ENCODE measurements around the gene FAT2.
"Not testable (repeated sequence)": the region's sequence is repeated elsewhere in the genome, so short reads cannot be mapped to it uniquely, and the experiment has no call there.

Gene FAT2

DNA sequence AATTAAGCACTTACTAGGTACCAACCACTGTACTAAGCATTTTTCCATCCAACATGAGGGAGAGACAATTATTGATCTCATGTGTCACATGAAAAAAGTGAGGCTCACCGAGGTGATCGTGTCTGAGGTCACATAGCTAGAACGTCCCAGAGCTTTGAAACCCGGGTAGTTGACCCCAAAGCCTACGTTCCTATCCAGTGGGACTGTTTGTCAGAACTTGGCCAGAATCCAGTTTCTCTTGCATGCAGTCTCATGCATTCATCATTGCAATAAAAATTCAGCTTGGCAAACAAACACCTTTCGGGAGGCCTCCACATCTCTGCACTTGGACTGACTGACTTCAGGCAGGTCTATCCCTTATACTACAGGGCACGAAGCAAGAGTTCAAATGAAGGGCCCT is 23.4 kb upstream of the FAT2 start:
- no peak for DNase-seq (ENCODE audit: low read depth in 2 of 2)

GRCh38 chr5:151612689-151613427 is 21.7 kb upstream of the FAT2 start:
- DNase-seq (ENCODE audit: low read depth in 2 of 2), result no peak

GRCh38 chr5:151611127-151611775 is 20.1 kb upstream of the FAT2 start:
- DNase-seq (ENCODE audit: low read depth in 2 of 2), result no peak

GRCh38 chr5:151608522-151608921 is 17.4 kb upstream of the FAT2 start:
- no peak for DNase-seq (ENCODE audit: low read depth in 2 of 2)

- DNase-seq (ENCODE audit: low read depth in 2 of 2), result no peak
Observed at GRCh38 chr5:151607304-151607703, 16.2 kb upstream of the FAT2 start.

DNA sequence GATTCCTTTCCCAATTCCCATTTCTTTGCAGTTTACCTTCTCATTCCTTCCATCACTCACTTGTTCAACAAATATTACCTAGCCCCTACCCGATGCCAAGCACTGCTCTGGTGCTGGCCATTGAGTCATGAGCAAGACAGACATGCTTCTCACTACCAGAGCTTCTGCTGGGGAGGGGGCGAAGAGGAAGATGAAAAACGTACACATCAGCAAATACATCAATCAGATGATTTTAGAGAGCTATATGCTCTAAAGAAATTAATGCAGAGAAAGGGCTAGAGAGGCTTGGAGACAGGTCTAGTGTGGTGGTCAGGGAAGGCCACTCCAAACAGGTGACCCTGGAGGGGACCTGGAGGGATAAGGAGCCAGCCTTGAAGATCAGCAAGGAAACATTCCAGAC is 14.4 kb upstream of the FAT2 start:
- DNase-seq (ENCODE audit: low read depth in 2 of 2), result no peak

DNA sequence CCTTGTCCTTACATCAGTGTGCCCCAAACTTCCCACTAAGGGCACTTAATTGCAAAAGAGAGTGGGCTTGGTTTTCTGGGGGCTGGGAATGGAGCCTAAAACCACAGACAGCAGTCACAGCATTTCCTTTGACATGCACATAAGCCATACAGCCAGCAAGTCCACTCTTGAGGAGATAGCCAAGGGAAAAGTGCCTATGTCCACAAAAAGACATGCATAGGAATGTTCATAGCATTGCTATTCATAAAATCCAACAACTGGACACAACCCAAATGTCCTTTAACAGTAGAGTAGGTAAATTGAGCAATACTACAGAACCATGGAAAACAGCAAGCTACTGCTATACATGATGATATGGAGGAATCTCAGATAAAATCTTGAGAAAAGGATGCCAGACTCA is 11.7 kb upstream of the FAT2 start:
- DNase-seq (ENCODE audit: low read depth in 2 of 2), result no peak

DNA sequence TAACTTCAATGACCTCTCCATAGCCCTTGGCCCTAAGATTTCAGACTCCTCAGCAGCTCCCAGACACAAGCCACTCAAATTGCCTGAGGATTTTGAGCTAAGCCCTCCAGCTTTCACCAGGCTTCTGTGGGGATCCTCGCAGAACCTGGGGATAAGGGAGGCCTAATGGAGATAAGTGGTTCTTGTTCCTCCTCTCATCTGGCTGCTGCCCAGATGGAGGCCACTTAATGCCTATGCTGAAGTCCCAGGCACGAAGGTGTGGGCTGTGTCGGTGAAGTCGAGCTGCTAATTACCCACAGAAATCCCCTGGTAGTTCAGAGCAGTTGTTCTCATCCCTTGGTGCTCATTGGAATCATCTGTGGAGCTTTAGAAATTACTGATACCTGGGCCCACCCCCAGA is 10.3 kb upstream of the FAT2 start:
- no peak for DNase-seq (ENCODE audit: low read depth in 2 of 2)

GRCh38 chr5:151600069-151600665 is 9.0 kb upstream of the FAT2 start:
- no peak for DNase-seq (ENCODE audit: low read depth in 2 of 2)

DNA sequence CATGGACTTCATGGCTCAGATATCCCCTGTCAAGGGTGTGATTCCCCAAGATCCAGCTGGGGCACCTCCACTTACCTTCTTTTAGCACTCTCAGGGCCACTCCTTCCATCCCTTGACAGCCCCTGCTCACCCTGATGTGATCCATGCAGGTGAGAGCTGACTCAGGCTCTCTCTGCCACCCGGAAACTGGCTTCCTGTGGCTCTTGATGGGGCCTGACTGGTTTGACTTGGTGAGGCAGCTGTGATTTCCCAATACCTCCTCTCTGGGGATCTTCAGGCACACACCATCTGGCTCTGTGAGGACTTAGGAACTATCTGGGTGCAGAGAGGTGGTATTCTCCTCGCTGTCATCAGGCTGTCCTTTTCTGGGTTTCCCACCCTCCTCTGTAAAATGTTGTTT is 7.9 kb upstream of the FAT2 start:
- no peak for DNase-seq (ENCODE audit: low read depth in 2 of 2)

- no peak for DNase-seq (ENCODE audit: low read depth in 2 of 2)
Observed at GRCh38 chr5:151598549-151598948, 7.4 kb upstream of the FAT2 start.

DNA sequence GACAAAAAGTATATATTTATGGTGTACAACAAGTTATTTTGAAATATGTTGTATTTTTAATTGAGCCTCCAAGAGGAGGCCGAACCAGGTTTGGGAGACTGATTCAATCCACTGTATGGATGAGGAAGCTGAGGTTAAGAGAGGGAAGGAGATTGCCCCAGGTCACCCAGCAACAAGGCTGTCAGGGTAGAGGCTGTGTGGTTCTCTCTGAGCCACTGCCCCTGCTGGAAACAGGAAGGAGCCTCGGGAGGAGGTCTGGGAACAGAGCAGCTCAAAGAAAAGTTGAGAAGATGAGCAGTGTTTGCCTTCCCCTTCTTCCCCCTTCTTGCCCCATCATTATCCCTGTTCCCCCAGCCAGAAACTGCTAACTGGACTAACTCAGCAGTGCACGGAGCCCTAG is 6.6 kb upstream of the FAT2 start:
- no peak for DNase-seq (ENCODE audit: low read depth in 2 of 2)

DNA sequence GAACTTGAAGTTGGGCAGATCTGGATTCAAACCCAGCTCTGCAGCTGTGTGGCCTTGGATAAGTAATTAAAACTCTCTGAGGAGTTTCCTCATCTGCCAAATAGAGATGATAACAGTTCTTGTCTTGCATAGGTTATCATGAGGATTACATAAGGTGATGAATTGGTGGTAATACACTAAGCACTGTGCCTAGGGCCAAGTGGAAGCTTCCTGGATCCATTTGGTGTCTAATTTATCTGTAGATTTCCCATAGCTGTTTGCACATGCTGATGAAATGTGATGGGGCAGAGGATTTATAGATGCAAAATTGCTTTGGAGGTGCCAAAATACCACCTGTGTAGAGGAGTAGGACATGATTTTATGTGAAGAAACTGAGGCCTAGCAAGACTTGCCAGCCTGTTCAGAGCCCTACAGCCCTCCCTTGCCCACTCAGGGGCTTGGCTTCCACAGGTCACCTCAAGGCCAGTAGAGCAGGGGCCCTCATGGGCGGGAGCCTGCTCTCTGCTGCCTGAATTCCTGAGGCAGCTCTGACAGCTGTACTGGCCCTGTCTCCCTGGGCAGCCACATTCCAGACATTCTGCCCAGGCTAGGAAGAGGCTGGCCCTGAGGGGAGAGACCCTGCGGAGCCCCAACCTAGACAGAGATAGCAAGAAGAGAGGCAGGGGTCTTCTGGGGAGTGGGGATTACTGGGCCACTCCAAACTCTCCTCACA is 5.9 kb upstream of the FAT2 start:
- DNase-seq (ENCODE audit: low read depth in 2 of 2), result no peak

- no peak for DNase-seq (ENCODE audit: low read depth in 2 of 2)
Observed at GRCh38 chr5:151595411-151595826, 4.3 kb upstream of the FAT2 start.

DNA sequence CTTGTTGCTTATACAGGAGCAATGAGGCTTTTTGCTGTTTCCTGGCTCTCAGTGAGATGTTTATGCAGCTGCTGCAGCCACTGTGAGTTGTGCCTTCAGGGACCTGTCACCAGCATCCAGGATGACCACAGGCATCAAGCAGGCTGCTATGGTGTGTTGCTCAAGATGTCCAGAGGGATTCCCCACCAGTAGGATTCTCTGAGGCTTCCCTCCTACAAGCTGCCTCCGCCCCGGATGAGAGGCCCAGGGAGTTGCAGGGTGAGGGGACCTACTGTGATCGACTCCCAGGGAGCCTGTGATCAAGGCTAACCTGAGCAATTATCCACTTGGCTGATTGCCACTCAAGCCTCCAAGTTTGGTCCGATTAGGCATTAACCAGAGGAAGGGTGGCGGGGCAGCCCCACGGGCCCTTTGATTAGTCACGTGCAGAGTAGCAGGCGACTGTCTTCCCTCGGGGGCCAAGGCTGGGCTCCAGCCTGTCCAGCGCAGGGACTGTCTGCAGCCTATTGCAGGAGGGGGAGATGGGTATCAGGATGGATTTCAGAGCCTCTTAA is 1.8 kb upstream of the FAT2 start:
- DNase-seq (ENCODE audit: low read depth in 2 of 2), result no peak

DNA sequence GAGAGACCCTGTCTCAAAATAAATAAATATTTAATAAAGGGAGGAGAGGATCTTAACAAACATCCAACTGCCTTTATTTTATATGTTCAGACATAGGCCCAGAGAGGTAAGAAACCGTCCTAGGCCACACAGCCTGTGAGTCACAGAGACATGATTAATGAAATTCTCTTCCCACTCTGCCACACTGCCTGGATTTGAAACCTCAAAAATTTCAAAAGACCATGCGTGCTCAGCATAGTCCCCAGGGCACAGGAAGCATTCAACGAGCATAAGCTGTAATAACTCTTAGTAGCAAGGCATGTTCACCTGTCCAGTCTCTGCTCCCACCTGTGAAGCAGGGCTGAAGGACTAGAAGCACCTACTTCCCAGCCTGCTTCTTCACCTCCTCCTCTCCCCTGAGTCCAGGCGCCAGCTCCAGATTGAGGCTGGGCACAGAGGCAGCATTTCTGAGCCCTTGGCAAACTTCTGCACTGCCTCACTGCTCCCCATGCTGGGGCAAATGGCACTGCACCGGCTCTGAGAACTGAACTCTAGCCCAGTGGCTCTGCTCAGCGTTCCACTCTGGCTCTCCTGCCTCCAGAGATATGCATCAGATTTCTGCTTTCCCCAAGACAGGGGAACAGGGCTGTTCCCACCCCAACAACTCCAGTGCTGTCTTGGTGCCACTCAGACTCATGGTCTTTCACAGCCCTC is 1.1 kb downstream of the FAT2 start:
- DNase-seq (ENCODE audit: low read depth in 2 of 2), result no peak

DNA sequence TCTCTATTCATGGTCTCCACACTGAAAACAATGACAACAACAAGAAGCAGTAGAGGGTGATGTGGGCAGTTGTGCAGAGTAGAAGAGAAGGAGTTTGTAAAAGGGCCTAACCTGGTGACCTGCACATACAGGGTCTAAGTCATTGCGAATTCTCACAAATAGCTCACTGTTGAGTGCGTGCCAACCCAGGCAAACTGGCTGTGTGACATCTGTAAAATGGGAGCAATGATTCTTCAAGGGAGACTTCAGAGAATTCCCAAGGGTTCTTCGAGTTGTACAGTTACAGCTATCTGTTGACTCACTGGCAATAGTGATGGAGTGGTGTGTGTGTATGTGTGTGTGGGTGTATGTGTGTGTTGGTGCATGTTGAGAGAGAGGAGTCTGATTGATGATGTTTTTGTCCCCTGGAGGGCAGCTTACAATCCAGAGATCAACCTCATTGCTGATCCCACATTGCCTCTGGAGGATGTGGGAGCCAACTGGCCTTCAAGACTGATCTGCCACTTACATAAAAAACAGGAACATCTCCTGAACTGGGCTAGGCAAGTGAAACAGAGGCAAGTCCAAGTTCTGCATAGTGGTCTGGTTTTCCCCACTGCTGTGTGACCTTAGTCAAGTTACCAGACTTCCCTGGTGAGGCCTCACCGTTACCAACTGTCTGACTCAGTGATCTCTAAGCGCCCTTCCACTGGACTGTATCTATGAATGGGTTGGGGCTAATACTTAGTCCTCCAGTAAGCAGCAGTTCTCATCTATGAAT is 3.2 kb downstream of the FAT2 start:
- DNase-seq (ENCODE audit: low read depth in 2 of 2), result no peak

DNA sequence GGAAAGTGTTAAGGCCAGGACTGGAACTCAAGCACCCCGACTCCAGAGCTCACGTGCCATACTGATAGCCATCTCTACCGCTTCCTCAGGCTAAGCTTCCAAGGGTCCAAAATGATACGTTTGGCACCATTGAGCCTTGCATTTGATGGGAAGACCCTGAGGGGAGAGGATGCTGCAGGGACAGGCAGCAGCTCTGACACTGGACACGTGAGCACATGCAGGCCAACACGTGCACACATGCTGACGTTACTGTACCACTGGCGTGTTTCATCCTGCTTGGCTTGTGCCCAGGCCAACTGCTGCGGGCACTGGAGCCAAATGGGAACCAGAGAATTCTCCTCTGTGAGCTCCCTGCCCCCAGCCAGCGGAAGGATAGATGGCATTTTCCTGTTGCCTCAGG is 5.2 kb downstream of the FAT2 start:
- DNase-seq (ENCODE audit: low read depth in 2 of 2), result no peak

DNA sequence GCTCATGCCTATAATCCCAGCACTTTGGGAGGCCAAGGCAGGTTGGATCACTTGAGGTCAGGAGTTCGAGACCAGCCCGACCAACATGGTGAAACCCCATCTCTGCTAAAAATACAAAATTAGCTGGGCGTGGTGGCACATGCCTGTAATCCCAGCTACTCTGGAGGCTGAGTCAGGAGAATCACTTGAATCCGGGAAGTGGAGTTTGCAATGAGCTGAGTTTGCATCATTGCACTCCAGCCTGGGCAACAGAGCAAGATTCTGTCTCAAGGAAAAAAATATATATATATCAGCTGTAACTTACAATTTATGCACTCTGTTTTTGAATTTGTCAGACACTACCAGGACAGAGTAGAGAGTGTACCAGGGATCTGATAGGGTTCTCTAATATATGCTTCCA is 5.8 kb downstream of the FAT2 start:
- DNase-seq (ENCODE audit: low read depth in 2 of 2), result not testable (repeated sequence)

DNA sequence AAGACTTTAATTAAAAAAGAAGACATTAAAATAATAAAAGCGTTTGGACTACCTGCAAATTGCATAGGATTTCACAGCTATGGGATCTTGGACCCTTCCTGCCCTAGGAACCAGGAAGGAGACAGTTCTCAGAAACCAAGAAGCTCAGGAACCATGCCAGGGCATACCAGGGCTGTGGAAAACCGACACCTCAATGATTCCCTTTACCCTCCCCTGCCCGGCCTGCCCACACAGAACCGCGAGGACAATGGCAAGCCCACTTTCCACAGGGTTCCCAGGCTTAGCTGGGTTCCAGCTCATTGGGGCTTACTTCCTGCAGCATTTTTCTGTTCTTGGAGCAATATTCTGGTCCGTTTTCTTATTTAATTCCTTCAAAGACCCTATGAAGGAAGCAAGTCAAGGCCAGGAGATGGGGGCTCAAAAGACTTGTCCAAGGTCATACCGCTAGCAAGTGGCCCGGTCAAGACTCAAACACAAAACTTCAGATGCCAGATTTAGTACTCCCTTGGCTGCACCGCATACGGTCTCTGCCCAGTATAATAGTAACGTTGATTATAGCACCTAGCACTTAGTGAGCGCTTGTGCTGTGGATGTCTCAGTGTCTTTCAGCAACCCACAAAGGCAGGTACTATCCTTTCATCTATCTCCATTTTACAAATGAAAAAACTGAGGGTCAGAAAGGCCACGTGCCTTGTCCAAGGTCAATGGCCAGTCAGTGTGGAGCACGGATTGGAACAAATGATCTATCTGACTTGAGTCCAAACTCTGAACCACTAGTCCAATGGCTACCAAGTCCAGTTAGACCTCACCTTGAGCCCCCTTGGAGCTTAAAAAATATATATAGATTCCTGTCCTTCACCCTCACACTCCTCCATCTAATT is 6.8 kb downstream of the FAT2 start:
- no peak for DNase-seq (ENCODE audit: low read depth in 2 of 2)

Data from fibroblast of skin of left biceps (primary cell).